ENCODE data around the gene GLIS1.
A peak's percentile ranks its signal among the peaks of the same experiment; 100 is the strongest.

GLIS1 gene

DNA sequence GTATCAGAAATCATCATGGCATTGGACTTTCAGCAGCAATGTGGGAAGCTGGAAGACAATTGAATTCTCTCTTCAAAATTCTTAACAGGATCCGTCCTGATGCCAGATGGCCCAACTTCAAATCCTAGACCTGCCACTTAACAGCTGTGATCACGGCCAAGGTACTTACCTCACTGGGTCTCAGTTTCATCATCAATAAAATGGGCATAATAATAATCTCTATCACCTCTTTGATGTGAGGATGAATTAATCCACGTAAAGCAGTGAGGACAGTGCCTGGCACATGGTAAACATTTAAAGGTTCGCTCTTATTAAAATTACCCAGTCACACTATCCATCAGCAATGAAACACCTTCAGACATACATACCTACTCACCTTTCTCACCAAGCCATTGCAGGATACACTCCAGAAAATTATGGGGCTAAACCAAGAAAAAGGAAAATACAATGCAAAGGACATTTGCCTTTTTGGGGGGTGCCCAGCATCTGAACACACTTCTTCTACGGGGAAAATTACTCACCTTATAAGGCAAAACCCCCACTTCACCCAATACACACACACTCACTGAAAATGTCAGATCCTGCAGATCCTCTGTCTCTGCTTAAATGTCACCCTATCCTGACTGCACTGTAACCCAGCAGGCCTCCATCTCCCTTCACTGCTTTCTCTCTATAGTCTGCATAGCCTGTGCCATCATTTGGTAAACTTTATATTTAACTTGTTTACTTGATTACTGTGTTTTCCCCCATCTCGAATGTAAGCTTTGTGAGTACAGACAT, 21.7 kb downstream of the GLIS1 start:
- no peak for DNase-seq (ENCODE audit: low spot score)

- DNase-seq (ENCODE audit: low spot score) = no peak
Measured at GRCh38 chr1:53716150-53716549, 22.8 kb downstream of the GLIS1 start.

DNA sequence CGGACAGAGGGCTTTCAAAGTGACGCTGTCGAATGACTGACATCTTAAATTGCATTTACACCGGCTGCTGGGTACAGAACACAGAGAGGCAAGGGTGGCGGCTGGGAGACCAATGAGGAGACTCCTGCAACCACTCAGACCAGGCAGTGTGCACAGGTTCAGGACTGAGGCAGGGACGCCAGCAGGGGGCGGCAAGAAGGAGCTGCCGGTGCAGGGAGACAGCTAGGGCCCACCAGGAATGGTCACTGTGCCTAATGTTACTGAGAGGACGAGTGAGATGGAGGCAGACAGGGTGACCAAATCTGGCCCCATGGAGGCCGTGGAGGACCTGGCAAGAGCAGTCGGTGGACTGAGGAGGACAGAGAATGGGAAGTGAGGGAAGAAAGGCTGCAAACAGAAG, 23.5 kb downstream of the GLIS1 start:
- peak; percentile 29 for DNase-seq (ENCODE audit: low spot score)

DNA sequence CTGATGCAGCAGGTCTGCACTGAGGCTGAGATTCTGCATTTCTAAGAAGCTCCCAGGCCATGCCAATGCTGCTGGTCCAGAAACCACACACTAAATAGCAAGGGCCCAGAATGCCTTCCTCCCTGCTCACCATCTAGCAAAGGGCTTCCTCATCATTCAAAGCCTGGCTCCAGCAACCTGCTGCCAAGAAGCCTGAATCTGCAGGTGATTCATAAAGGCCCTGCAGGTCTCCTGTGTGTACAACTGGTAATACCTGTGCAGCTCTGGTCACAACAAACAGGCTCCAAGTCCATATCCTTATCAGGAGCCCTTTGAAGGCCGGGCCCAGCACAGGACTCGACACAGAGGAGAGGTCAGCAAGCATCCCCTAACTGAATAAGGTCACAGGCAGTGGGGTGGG, 26.7 kb downstream of the GLIS1 start:
- no peak for DNase-seq (ENCODE audit: low spot score)

- no peak for DNase-seq (ENCODE audit: low spot score)
Measured at GRCh38 chr1:53710584-53710983, 28.4 kb downstream of the GLIS1 start.

DNA sequence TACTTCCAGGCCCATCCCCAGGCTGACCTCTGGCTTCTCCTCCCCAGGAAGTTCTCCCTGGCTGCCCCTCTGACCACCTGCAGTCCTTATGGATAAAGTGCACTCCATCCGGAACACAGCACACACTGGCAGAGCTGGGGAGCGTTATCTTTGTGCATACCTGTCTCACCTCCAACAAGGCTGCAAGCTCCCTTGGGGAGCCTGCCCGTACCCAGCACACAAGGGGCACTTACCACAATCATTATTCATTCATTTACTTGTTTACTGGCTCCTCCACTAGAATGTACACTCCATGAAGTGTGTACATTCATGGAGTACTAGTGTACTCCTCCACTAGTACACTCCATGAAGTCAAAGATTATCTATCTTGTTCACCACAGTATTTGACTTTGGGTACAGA, 30.3 kb downstream of the GLIS1 start:
- no peak for DNase-seq (ENCODE audit: low spot score)

- DNase-seq (ENCODE audit: low spot score) = no peak
Measured at GRCh38 chr1:53706356-53706755, 32.6 kb downstream of the GLIS1 start.

DNA sequence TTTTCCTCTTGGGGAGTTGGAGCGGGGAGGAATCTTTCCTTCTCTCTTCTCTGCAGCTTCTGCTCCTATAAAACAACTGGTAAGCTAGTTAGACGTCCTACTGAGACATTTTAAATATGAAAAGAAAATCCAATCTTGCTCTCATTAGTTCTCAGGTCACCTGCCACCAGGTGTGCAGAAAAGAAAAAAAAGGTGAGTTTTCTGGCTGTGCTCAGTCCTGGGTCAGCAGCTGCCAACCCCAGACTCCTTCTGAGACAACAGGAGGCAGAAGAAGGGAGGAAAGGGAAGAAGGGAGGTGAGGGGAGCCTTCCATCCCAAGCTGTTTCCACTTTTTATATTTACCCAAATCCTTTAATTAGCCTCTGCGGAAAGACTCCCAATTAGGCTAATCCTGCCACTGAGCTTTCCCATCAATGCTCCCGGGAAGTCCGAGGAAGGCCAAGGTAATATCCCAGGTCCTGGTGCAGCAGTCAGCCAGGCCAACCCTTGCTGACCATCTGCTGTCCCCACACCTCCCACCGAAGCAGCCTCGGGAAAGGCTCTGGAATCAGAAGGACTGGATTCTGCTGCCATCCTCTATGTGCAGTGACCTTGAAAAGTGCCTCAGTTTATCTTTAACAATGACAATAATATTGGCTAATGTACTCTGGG, 33.4 kb downstream of the GLIS1 start:
- DNase-seq (ENCODE audit: low spot score) = no peak

GRCh38 chr1:53704804-53705445, 34.0 kb downstream of the GLIS1 start:
- DNase-seq (ENCODE audit: low spot score) = no peak

DNA sequence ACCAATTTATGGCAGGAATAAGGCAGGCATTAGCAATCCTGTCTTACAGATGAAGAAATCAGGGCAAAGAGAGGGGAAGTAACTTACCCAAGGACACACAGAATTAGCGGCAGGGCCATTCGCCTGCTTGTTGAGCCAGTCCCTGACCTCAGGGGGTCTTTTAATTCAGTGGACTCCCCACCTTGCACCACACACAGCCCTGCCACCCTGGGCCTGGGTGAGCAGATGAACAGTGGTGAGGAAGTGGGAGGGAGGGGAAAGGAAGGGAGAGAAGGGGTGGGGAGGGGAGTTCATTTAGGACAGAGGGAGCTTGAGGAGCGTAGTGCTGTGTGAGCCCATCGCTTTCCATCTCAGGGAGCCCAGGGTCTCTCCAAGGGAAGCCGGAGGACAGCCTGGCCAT, 34.7 kb downstream of the GLIS1 start:
- DNase-seq (ENCODE audit: low spot score) = no peak

DNA sequence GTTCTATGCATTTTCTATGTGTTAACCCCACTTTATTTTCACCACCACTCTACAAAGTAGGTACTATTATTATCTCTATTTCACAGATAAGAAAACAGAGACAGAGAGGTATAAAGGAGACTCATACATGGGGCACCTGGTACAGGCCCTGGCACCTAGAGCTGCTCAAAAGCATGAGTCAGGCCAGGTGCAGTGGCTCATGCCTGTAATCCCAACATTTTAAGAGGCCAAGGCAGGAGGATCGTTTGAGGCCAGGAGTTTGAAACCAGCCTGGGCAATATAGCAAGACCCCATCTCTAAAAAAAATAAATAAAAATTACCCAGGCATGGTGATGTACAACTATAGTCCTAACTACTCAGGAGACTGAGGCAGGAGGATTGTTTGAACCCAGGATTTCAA, 35.8 kb downstream of the GLIS1 start:
- DNase-seq (ENCODE audit: low spot score) = no peak

- DNase-seq (ENCODE audit: low spot score) = no peak
Measured at GRCh38 chr1:53702341-53702740, 36.6 kb downstream of the GLIS1 start.

- no peak for DNase-seq (ENCODE audit: low spot score)
Measured at GRCh38 chr1:53700776-53701175, 38.2 kb downstream of the GLIS1 start.

GRCh38 chr1:53699981-53700380, 39.0 kb downstream of the GLIS1 start:
- DNase-seq (ENCODE audit: low spot score) = no peak

DNA sequence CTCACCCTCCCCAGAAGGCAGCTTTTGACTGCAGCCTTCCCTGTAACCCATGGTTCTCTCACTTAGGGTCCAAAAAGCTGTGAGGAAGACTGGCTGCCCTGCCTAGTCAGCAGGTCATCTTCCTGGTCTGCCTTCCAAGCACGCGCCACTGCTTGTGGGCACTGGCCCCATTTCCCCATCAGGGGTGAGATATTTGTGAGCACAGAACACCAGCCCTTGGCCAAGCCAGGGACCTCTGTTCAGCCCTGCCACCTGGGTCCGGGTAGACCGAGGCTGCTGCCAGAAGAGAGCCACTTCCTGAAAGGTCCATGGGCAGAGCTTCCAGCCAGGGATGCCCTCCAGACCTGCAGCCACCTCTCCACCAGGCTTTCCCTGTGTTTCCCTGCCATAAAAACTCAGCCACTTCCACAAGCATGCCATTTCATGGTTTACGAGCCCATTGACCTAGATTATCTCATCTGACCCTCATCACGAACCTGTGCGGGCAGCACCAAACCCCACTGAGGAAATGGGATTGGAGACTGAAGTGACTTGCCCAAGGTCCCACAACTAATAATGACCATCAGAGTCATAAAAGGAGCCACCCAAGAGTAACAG, 40.5 kb downstream of the GLIS1 start:
- no peak for DNase-seq (ENCODE audit: low spot score)

DNA sequence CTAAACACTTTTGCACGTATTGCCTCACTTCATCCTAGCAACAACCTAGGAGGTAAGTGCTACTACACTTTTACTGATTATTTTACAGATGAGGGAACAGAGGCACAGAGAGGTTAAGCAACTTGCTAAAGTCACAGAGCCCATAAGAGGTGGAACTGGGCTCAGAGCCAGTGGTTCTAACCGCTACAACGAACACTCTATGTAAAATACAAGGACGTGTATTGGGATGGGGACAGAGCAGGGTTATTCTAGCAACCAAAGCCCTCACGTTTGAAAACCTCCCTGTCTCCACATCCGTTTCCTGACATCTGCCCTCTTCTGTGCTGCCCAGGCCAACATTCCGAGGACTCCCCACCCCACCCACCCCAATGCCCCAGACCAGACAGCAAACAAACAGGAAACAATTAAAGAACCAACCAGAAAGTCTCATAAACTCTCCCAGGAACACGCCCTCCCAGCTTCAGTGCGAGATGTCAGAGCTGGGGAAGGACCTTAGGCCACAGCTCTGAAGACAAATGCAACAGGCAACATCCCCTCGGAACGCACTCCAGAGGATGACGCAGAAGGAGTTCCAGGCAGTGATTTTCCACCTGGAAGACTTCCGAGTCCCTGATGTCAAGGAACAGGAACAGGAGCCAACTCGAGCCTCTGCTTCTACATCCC, 41.1 kb downstream of the GLIS1 start:
- peak; percentile 55 for DNase-seq (ENCODE audit: low spot score)

- DNase-seq (ENCODE audit: low spot score) = no peak
Measured at GRCh38 chr1:53696990-53697389, 42.0 kb downstream of the GLIS1 start.

GRCh38 chr1:53696571-53696970, 42.4 kb downstream of the GLIS1 start:
- DNase-seq (ENCODE audit: low spot score) = no peak

- no peak for DNase-seq (ENCODE audit: low spot score)
Measured at GRCh38 chr1:53696051-53696450, 42.9 kb downstream of the GLIS1 start.

GRCh38 chr1:53695116-53695515, 43.8 kb downstream of the GLIS1 start:
- DNase-seq (ENCODE audit: low spot score) = no peak

- no peak for DNase-seq (ENCODE audit: low spot score)
Measured at GRCh38 chr1:53694718-53695091, 44.3 kb downstream of the GLIS1 start.
